SJCRH30 (cell line): ENCODE data around the gene SAP130. TPM values are rescaled to one million over a fixed set of nuclear protein-coding genes. Genes with fewer than 3 reads are reported as not detected.

Source experiments
- DNase-seq, 2 experiments: peaks; one replicate each; pipeline ENCODE4 v3.0.0-alpha.2; 2015 to 2020
- H3K27ac ChIP-seq: fragments of 250-450 bp; sonication (Bioruptor Pico); 2 replicates; pipeline ENCODE4 v1.5.1; 2020; ENCODE audit warnings: mild to moderate bottlenecking, moderate library complexity
- H3K27me3 ChIP-seq: fragments of 250-450 bp; sonication (Bioruptor Pico); 2 replicates; pipeline ENCODE4 v1.5.1; 2020; ENCODE audit warnings: mild to moderate bottlenecking, moderate library complexity
- H3K36me3 ChIP-seq: fragments of 250-450 bp; sonication (Bioruptor Pico); 2 replicates; pipeline ENCODE4 v1.5.1; 2020; ENCODE audit warnings: mild to moderate bottlenecking, moderate library complexity
- H3K4me1 ChIP-seq: fragments of 250-450 bp; sonication (Bioruptor Pico); 2 replicates; pipeline ENCODE4 v1.5.1; 2020; ENCODE audit warnings: mild to moderate bottlenecking, moderate library complexity
- H3K4me3 ChIP-seq: fragments of 250-450 bp; sonication (Bioruptor Pico); 2 replicates; pipeline ENCODE4 v1.5.1; 2020; ENCODE audit warnings: mild to moderate bottlenecking, moderate library complexity
- H3K9me3 ChIP-seq: fragments of 250-450 bp; sonication (Bioruptor Pico); replicated peaks from 2 replicates; pipeline ENCODE4 v1.5.1; 2020; ENCODE audit warnings: mild to moderate bottlenecking, moderate library complexity
- total RNA-seq: library from RNA; depleted of rRNA; stranded (reverse); fragments of >200 nt; shearing (Covaris generic); gene quantifications from 2 replicates; pipeline ENCODE4 v1.2.3, GENCODE V29; 2014

SAP130 gene
- total RNA-seq, 1 experiment from 2014 or later: 23.5 TPM

GRCh38 chr2:127951026-127951425, 76.8 kb downstream of the SAP130 start:
- H3K36me3 ChIP-seq: peaks cover 52% of the 10 kb centered on the region
- no peak overlapping the region for H3K27ac ChIP-seq
- H3K4me3 ChIP-seq: no peak overlapping the region
- H3K27me3 ChIP-seq: no peaks in the 10 kb centered on the region
- no peaks in the 10 kb centered on the region for H3K4me1 ChIP-seq
- H3K9me3 ChIP-seq: no peaks in the 10 kb centered on the region
- DNase-seq: no peak

- Histone ChIP-seq H3K27me3 (no peaks in the 10 kb centered on the region), H3K27ac (no peak overlapping the region), H3K36me3 (peaks cover 53% of the 10 kb centered on the region), H3K4me3 (no peak overlapping the region), H3K9me3 (no peaks in the 10 kb centered on the region), H3K4me1 (no peaks in the 10 kb centered on the region)
- DNase-seq: no peak
These were observed 77.6 kb downstream of the SAP130 start for GRCh38 chr2:127950264-127950663.

GRCh38 chr2:127945281-127945680, 82.6 kb downstream of the SAP130 start:
- Histone ChIP-seq H3K4me3 (no peak overlapping the region), H3K27me3 (no peaks in the 10 kb centered on the region), H3K4me1 (no peaks in the 10 kb centered on the region), H3K27ac (no peak overlapping the region), H3K9me3 (no peaks in the 10 kb centered on the region), H3K36me3 (peaks cover 69% of the 10 kb centered on the region)
- no peak for DNase-seq

- H3K27ac ChIP-seq: no peak overlapping the region
- H3K36me3 ChIP-seq: peaks cover 49% of the 10 kb centered on the region
- no peaks in the 10 kb centered on the region for H3K27me3 ChIP-seq
- no peak overlapping the region for H3K4me3 ChIP-seq
- H3K4me1 ChIP-seq: no peaks in the 10 kb centered on the region
- no peak for DNase-seq
- H3K9me3 ChIP-seq: no peaks in the 10 kb centered on the region
These were observed 84.7 kb downstream of the SAP130 start for GRCh38 chr2:127943186-127943585.

- no peak overlapping the region for H3K4me3 ChIP-seq
- peaks cover 43% of the 10 kb centered on the region for H3K36me3 ChIP-seq
- no peaks in the 10 kb centered on the region for H3K27me3 ChIP-seq
- H3K4me1 ChIP-seq: no peaks in the 10 kb centered on the region
- no peak for DNase-seq
- no peak overlapping the region for H3K27ac ChIP-seq
- H3K9me3 ChIP-seq: no peaks in the 10 kb centered on the region
These were observed 85.9 kb downstream of the SAP130 start for GRCh38 chr2:127942002-127942401.

DNA sequence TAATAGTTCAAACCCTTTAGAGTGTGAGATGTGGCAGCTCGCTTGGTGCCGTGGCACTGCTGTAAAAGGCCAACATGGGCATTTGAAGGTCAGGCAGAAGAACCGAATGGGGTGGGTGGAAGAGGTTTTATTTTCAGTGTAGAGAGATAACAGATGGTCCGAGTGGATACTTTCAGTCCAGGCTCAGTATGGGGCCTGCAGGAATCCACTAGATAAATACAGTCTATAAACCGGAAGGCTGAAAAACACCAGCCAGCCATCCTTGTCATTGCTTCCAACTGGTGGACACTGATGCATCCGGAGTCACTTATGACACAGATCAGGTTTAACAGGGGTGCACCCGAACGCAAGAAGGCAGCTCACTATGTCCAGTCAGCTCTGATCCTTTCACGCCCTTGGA, 86.4 kb downstream of the SAP130 start:
- no peaks in the 10 kb centered on the region for H3K9me3 ChIP-seq
- no peaks in the 10 kb centered on the region for H3K4me1 ChIP-seq
- no peaks in the 10 kb centered on the region for H3K27me3 ChIP-seq
- no peak overlapping the region for H3K4me3 ChIP-seq
- H3K36me3 ChIP-seq: peaks cover 41% of the 10 kb centered on the region
- no peak for DNase-seq
- H3K27ac ChIP-seq: no peak overlapping the region

DNA sequence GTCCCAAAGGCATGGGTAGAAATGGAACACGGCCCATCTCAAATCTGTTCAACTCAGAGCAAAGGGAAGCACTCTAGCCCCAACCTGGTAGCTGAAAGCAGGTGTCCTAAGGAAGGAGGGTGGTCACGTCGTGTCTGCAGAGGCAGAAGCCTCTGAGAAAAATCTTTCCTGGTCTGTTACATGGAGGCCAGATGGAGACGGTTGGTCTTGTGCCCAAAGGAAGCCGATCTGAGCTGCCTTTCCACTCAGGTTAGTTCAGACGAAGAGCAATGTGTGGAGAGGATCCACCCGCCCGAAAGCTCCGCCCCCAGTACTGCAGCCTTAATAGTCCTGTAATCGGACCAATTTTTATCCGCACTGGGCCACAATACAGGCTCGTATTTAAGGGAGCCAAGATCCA, 87.2 kb downstream of the SAP130 start:
- Histone ChIP-seq H3K4me1 (no peaks in the 10 kb centered on the region), H3K36me3 (peaks cover 39% of the 10 kb centered on the region), H3K27ac (no peak overlapping the region), H3K9me3 (no peaks in the 10 kb centered on the region), H3K4me3 (no peak overlapping the region), H3K27me3 (no peaks in the 10 kb centered on the region)
- no peak for DNase-seq

GRCh38 chr2:127935337-127935736, 92.5 kb downstream of the SAP130 start:
- H3K4me3 ChIP-seq: no peak overlapping the region
- H3K36me3 ChIP-seq: no peaks in the 10 kb centered on the region
- H3K27me3 ChIP-seq: no peaks in the 10 kb centered on the region
- no peaks in the 10 kb centered on the region for H3K9me3 ChIP-seq
- no peak overlapping the region for H3K27ac ChIP-seq
- no peak for DNase-seq
- H3K4me1 ChIP-seq: no peaks in the 10 kb centered on the region

- Histone ChIP-seq H3K27me3 (no peaks in the 10 kb centered on the region), H3K4me1 (no peaks in the 10 kb centered on the region), H3K36me3 (no peaks in the 10 kb centered on the region), H3K27ac (no peak overlapping the region), H3K9me3 (no peaks in the 10 kb centered on the region), H3K4me3 (no peak overlapping the region)
- DNase-seq: no peak
These were observed 95.5 kb downstream of the SAP130 start for GRCh38 chr2:127932199-127932876.

DNA sequence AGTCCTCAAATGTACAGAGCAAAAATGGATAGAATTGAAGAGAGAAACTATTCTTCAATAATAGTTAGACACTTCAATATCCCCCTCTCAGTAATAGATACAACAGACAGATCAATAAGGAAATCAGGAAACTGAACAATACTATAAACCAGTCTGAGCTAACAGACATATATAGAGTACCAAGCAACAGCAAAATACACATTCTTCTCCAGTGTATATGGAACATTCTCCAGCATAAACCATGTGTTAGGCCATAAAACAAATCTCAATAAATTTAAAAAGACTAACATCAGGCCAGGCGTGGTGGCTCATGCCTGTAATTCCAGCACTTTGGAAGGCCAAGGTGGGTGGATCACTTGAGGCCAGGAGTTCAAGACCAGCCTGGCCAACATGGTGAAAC, 98.4 kb downstream of the SAP130 start:
- Histone ChIP-seq H3K9me3 (no peaks in the 10 kb centered on the region), H3K36me3 (no peaks in the 10 kb centered on the region), H3K27me3 (no peaks in the 10 kb centered on the region), H3K4me1 (no peaks in the 10 kb centered on the region), H3K27ac (no peak overlapping the region), H3K4me3 (no peak overlapping the region)
- no peak for DNase-seq

- DNase-seq: no peak
- no peaks in the 10 kb centered on the region for H3K36me3 ChIP-seq
- H3K9me3 ChIP-seq: no peaks in the 10 kb centered on the region
- H3K4me3 ChIP-seq: no peak overlapping the region
- no peaks in the 10 kb centered on the region for H3K4me1 ChIP-seq
- no peak overlapping the region for H3K27ac ChIP-seq
- no peaks in the 10 kb centered on the region for H3K27me3 ChIP-seq
These were observed 100.5 kb downstream of the SAP130 start for GRCh38 chr2:127927384-127927783.

- H3K9me3 ChIP-seq: no peaks in the 10 kb centered on the region
- H3K27ac ChIP-seq: no peak overlapping the region
- DNase-seq: no peak
- no peaks in the 10 kb centered on the region for H3K27me3 ChIP-seq
- no peaks in the 10 kb centered on the region for H3K4me1 ChIP-seq
- H3K4me3 ChIP-seq: no peak overlapping the region
- no peaks in the 10 kb centered on the region for H3K36me3 ChIP-seq
These were observed 109.9 kb downstream of the SAP130 start for GRCh38 chr2:127917916-127918315.

- Histone ChIP-seq H3K9me3 (no peaks in the 10 kb centered on the region), H3K36me3 (no peaks in the 10 kb centered on the region), H3K4me1 (no peaks in the 10 kb centered on the region), H3K4me3 (no peak overlapping the region), H3K27me3 (no peaks in the 10 kb centered on the region), H3K27ac (no peak overlapping the region)
- no peak for DNase-seq
These were observed 113.9 kb downstream of the SAP130 start for GRCh38 chr2:127913808-127914457.

GRCh38 chr2:127911737-127912136, 116.1 kb downstream of the SAP130 start:
- Histone ChIP-seq H3K27ac (no peak overlapping the region), H3K4me3 (no peak overlapping the region), H3K27me3 (no peaks in the 10 kb centered on the region), H3K4me1 (no peaks in the 10 kb centered on the region), H3K36me3 (no peaks in the 10 kb centered on the region), H3K9me3 (no peaks in the 10 kb centered on the region)
- DNase-seq: no peak

DNA sequence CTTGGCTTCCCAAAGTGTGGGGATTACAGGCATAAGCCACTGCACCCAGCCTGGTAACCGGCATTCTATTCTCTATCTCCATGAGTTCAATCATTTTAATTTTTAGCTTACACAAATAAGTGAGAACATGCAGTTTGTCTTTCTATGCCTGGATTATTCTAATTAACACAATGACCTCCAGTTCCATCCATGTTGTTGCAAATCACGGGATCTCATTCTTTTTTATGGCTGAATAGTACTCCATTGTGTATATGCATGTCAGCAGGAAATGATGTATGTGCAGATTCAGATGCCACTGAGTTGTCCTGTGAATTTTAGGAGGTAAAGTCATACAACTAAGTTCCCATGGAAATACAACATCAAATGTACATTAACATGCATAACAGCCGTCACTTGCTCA, 117.4 kb downstream of the SAP130 start:
- Histone ChIP-seq H3K4me1 (no peaks in the 10 kb centered on the region), H3K27me3 (no peaks in the 10 kb centered on the region), H3K9me3 (no peaks in the 10 kb centered on the region), H3K36me3 (no peaks in the 10 kb centered on the region), H3K4me3 (no peak overlapping the region), H3K27ac (no peak overlapping the region)
- no peak for DNase-seq

DNA sequence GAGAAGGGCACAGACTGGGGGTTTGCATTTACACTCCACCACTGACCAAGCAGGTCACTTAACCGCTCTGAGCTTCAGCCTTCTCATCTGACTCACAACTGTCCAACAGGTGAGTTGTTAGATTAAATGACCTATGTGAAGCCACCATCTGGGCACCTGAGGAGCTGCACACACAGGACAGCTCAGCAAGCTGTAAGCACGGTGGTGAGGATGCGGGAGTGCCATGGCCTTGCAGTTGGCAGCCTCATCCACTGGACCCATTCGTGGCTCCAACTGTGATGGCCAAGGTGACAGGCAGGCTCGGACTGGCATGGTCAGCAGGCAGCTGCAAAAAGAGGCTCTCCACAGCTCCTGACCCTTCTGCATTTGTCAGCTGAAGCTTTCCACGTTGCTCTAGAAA, 118.8 kb downstream of the SAP130 start:
- Histone ChIP-seq H3K4me3 (no peak overlapping the region), H3K9me3 (no peaks in the 10 kb centered on the region), H3K27me3 (no peaks in the 10 kb centered on the region), H3K36me3 (no peaks in the 10 kb centered on the region), H3K4me1 (no peaks in the 10 kb centered on the region), H3K27ac (no peak overlapping the region)
- no peak for DNase-seq
